Measurements from ENCODE around the gene GPR137.

The GPR137 gene

GRCh38 chr11:64263021-64263946 lies 22.4 kb upstream of the GPR137 start:
- DNase-seq (ENCODE audit: low read depth in 2 of 2, low spot score in 1 of 2) = no peak

GRCh38 chr11:64263947-64264317 lies 21.7 kb upstream of the GPR137 start:
- no peak for DNase-seq (ENCODE audit: low read depth in 2 of 2, low spot score in 1 of 2)

- no peak for DNase-seq (ENCODE audit: low read depth in 2 of 2, low spot score in 1 of 2)
Observed at GRCh38 chr11:64264371-64264852, 21.2 kb upstream of the GPR137 start.

GRCh38 chr11:64265176-64266160 lies 20.2 kb upstream of the GPR137 start:
- DNase-seq (ENCODE audit: low read depth in 2 of 2, low spot score in 1 of 2) = no peak

- no peak for DNase-seq (ENCODE audit: low read depth in 2 of 2, low spot score in 1 of 2)
Observed at GRCh38 chr11:64266339-64266738, 19.3 kb upstream of the GPR137 start.

GRCh38 chr11:64267207-64267945 lies 18.3 kb upstream of the GPR137 start:
- no peak for DNase-seq (ENCODE audit: low read depth in 2 of 2, low spot score in 1 of 2)

- no peak for DNase-seq (ENCODE audit: low read depth in 2 of 2, low spot score in 1 of 2)
Observed at GRCh38 chr11:64268025-64268892, 17.4 kb upstream of the GPR137 start.

GRCh38 chr11:64268893-64269539 lies 16.6 kb upstream of the GPR137 start:
- no peak for DNase-seq (ENCODE audit: low read depth in 2 of 2, low spot score in 1 of 2)

GRCh38 chr11:64269540-64270220 lies 16.0 kb upstream of the GPR137 start:
- peak; percentile 96 to 97 for DNase-seq (ENCODE audit: low read depth in 2 of 2, low spot score in 1 of 2)

- no peak for DNase-seq (ENCODE audit: low read depth in 2 of 2, low spot score in 1 of 2)
Observed at GRCh38 chr11:64275031-64275800, 10.4 kb upstream of the GPR137 start.

GRCh38 chr11:64275841-64276240 lies 9.8 kb upstream of the GPR137 start:
- no peak for DNase-seq (ENCODE audit: low read depth in 2 of 2, low spot score in 1 of 2)

- DNase-seq (ENCODE audit: low read depth in 2 of 2, low spot score in 1 of 2) = no peak
Observed at GRCh38 chr11:64276653-64277431, 8.8 kb upstream of the GPR137 start.

- no peak for DNase-seq (ENCODE audit: low read depth in 2 of 2, low spot score in 1 of 2)
Observed at GRCh38 chr11:64278576-64279190, 7.0 kb upstream of the GPR137 start.

GRCh38 chr11:64281957-64282770 lies 3.5 kb upstream of the GPR137 start:
- no peak for DNase-seq (ENCODE audit: low read depth in 2 of 2, low spot score in 1 of 2)

GRCh38 chr11:64283092-64283491 lies 2.6 kb upstream of the GPR137 start:
- no peak for DNase-seq (ENCODE audit: low read depth in 2 of 2, low spot score in 1 of 2)
